Measurements from ENCODE around the gene F2RL1. TPM values are rescaled to one million over a fixed set of nuclear protein-coding genes. Genes with fewer than 3 reads are reported as not detected.

F2RL1 gene
- total RNA-seq, 1 donor from 2014 or later = 164 TPM

DNA sequence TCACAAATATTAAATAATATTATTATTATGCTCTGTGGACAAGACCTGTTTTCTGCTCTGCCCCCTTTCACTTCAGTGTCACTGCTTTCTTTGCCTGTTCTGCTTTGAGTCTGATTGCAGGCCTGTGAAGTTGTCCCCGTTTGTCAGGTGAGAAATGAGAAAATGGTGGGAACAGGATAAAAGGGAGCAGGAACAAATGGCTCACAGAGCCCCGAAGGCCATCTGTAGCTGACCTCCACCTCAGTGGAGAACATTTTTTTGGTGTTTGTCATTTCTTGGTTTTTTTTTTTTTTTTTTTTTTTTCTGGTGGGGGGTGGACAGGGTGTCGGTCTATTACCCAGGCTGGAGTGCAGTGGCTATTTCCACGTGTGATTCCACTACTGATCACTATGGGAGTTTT, 17.8 kb downstream of the F2RL1 start:
- no peak overlapping the region for H3K4me3 Mint-ChIP-seq (ENCODE audit: unreplicated experiment)
- H3K36me3 Mint-ChIP-seq (ENCODE audit: low read depth, unreplicated experiment) = peaks cover 16% of the 10 kb centered on the region
- H2AFZ ChIP-seq (ENCODE audit: low read depth, low read length) = no peak overlapping the region
- no peak for TF ChIP-seq CTCF (IDR thresholded peaks at IDR 0.05; ENCODE audit: insufficient read depth, low read depth, low read length)
- TF ChIP-seq EZH2 (IDR thresholded peaks at IDR 0.05; ENCODE audit: insufficient read depth, low read length) = no peak
- peaks cover 31% of the 10 kb centered on the region for H3K4me1 ChIP-seq (ENCODE audit: insufficient read depth, low read length)
- H3K9ac ChIP-seq (ENCODE audit: low read length) = no peak overlapping the region
- H3K27me3 ChIP-seq (ENCODE audit: insufficient read depth, low read length) = no peaks in the 10 kb centered on the region
- H3K36me3 ChIP-seq (ENCODE audit: insufficient read depth, low read length) = peaks cover 12% of the 10 kb centered on the region
- peaks cover 19% of the 10 kb centered on the region for H3K79me2 ChIP-seq (ENCODE audit: insufficient read depth, low read length)
- no peaks in the 10 kb centered on the region for H3K9me3 Mint-ChIP-seq (ENCODE audit: unreplicated experiment)
- no peaks in the 10 kb centered on the region for H3K9me3 ChIP-seq (ENCODE audit: insufficient read depth, low read depth, low read length)
- FAIRE-seq = no peak
- peak overlapping the region; percentile 34 for H3K27ac ChIP-seq (ENCODE audit: low read depth, low read length)
- DNase-seq (ENCODE audit: low read depth) = no peak
- H3K4me2 ChIP-seq (ENCODE audit: low read length) = peak overlapping the region; percentile 48
- H3K4me3 ChIP-seq (ENCODE audit: insufficient read depth, low read depth, low read length) = no peak overlapping the region
- H3K27me3 Mint-ChIP-seq (ENCODE audit: low read depth, unreplicated experiment) = no peaks in the 10 kb centered on the region
- no peak overlapping the region for H3K27ac Mint-ChIP-seq (ENCODE audit: unreplicated experiment)
- H3K4me1 Mint-ChIP-seq (ENCODE audit: low read depth, unreplicated experiment) = peaks cover 32% of the 10 kb centered on the region
- no peaks in the 10 kb centered on the region for H4K20me1 ChIP-seq (ENCODE audit: insufficient read depth, low read length)

- Mint-ChIP-seq H3K4me1 (ENCODE audit: low read depth, unreplicated experiment) (peaks cover 20% of the 10 kb centered on the region), H3K4me3 (ENCODE audit: unreplicated experiment) (peak overlapping the region; percentile 15), H3K9me3 (ENCODE audit: unreplicated experiment) (peaks cover 2% of the 10 kb centered on the region), H3K27me3 (ENCODE audit: low read depth, unreplicated experiment) (no peaks in the 10 kb centered on the region), H3K27ac (ENCODE audit: unreplicated experiment) (no peak overlapping the region), H3K36me3 (ENCODE audit: low read depth, unreplicated experiment) (peaks cover 6% of the 10 kb centered on the region)
- Histone ChIP-seq H3K36me3 (ENCODE audit: insufficient read depth, low read length) (peaks cover under 1% of the 10 kb centered on the region), H3K27me3 (ENCODE audit: insufficient read depth, low read length) (no peaks in the 10 kb centered on the region), H3K9ac (ENCODE audit: low read length) (peak overlapping the region; percentile 58), H3K4me1 (ENCODE audit: insufficient read depth, low read length) (peaks cover 31% of the 10 kb centered on the region), H4K20me1 (ENCODE audit: insufficient read depth, low read length) (no peaks in the 10 kb centered on the region), H2AFZ (ENCODE audit: low read depth, low read length) (peak overlapping the region; percentile 6), H3K4me3 (ENCODE audit: insufficient read depth, low read depth, low read length) (no peak overlapping the region), H3K79me2 (ENCODE audit: insufficient read depth, low read length) (peaks cover 2% of the 10 kb centered on the region), H3K4me2 (ENCODE audit: low read length) (peak overlapping the region; percentile 57), H3K9me3 (ENCODE audit: insufficient read depth, low read depth, low read length) (no peaks in the 10 kb centered on the region), H3K27ac (ENCODE audit: low read depth, low read length) (peak overlapping the region; percentile 62)
- DNase-seq (ENCODE audit: low read depth) (peak; percentile 88), FAIRE-seq (no peak)
- TF ChIP-seq CTCF (IDR thresholded peaks at IDR 0.05; ENCODE audit: insufficient read depth, low read depth, low read length) (no peak), EZH2 (IDR thresholded peaks at IDR 0.05; ENCODE audit: insufficient read depth, low read length) (no peak)
These were observed 19.8 kb downstream of the F2RL1 start for GRCh38 chr5:76838481-76839261.

DNA sequence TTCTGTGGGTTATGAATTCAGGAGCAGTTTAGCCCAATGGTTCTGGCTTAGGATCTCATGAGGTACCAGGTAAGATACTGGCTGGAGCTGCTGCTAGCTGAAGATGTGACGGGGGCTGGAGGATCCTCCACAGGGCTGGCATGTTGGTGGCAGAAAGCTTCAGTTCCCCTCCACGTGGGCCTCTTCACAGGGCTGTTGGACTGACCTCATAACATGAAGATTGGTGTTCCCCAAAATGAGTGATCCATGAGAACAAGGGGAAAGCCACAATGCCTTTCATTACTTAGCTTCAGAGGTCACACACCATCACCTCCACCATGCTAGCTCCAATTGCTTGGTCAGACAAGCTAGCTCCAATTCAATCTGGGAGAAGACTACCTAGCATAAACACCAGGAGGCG, 22.5 kb downstream of the F2RL1 start:
- Mint-ChIP-seq H3K9me3 (ENCODE audit: unreplicated experiment) (peaks cover 8% of the 10 kb centered on the region), H3K27ac (ENCODE audit: unreplicated experiment) (no peak overlapping the region), H3K4me3 (ENCODE audit: unreplicated experiment) (no peak overlapping the region), H3K27me3 (ENCODE audit: low read depth, unreplicated experiment) (no peaks in the 10 kb centered on the region), H3K4me1 (ENCODE audit: low read depth, unreplicated experiment) (peaks cover 18% of the 10 kb centered on the region), H3K36me3 (ENCODE audit: low read depth, unreplicated experiment) (peaks cover 4% of the 10 kb centered on the region)
- H3K36me3 ChIP-seq (ENCODE audit: insufficient read depth, low read length) = no peaks in the 10 kb centered on the region
- H3K4me2 ChIP-seq (ENCODE audit: low read length) = no peak overlapping the region
- H3K9ac ChIP-seq (ENCODE audit: low read length) = no peak overlapping the region
- FAIRE-seq (no peak), DNase-seq (ENCODE audit: low read depth) (no peak)
- H3K27ac ChIP-seq (ENCODE audit: low read depth, low read length) = no peak overlapping the region
- peaks cover 26% of the 10 kb centered on the region for H3K4me1 ChIP-seq (ENCODE audit: insufficient read depth, low read length)
- H2AFZ ChIP-seq (ENCODE audit: low read depth, low read length) = no peak overlapping the region
- H4K20me1 ChIP-seq (ENCODE audit: insufficient read depth, low read length) = no peaks in the 10 kb centered on the region
- no peak overlapping the region for H3K4me3 ChIP-seq (ENCODE audit: insufficient read depth, low read depth, low read length)
- no peaks in the 10 kb centered on the region for H3K27me3 ChIP-seq (ENCODE audit: insufficient read depth, low read length)
- H3K9me3 ChIP-seq (ENCODE audit: insufficient read depth, low read depth, low read length) = no peaks in the 10 kb centered on the region
- H3K79me2 ChIP-seq (ENCODE audit: insufficient read depth, low read length) = no peaks in the 10 kb centered on the region
- TF ChIP-seq CTCF (IDR thresholded peaks at IDR 0.05; ENCODE audit: insufficient read depth, low read depth, low read length) (no peak), EZH2 (IDR thresholded peaks at IDR 0.05; ENCODE audit: insufficient read depth, low read length) (no peak)
